SK-N-SH treated with all-trans-retinoic acid at 6 μM for 48 hours (cell line): Measurements from ENCODE around the gene ZSCAN10.

ENCODE experiments used
- CSRNP3 ChIP-seq: fragments of 250-450 bp; sonication (Bioruptor Pico); IDR thresholded peaks from 2 replicates; pipeline ENCODE4 v1.5.1; 2021; ENCODE audit warnings: mild to moderate bottlenecking, moderate library complexity
- GLIS3 ChIP-seq: fragments of 250-450 bp; sonication (Bioruptor Pico); IDR thresholded peaks from 2 replicates; pipeline ENCODE4 v1.5.0; 2020; ENCODE audit warnings: mild to moderate bottlenecking, moderate library complexity
- POU6F1 ChIP-seq: fragments of 250-450 bp; sonication (Bioruptor Pico); IDR thresholded peaks from 2 replicates; pipeline ENCODE4 v1.8.0; 2021; ENCODE audit warnings: low read depth, mild to moderate bottlenecking, moderate library complexity, borderline replicate concordance
- SNAI2 ChIP-seq: fragments of 250-450 bp; sonication (Bioruptor Pico); IDR thresholded peaks from 2 replicates; pipeline ENCODE4 v1.5.0; 2020; ENCODE audit warnings: mild to moderate bottlenecking, moderate library complexity

- TF ChIP-seq CSRNP3 (CRISPR knock-in tag) (no peak), GLIS3 (CRISPR knock-in tag) (no peak), SNAI2 (CRISPR knock-in tag) (no peak), POU6F1 (CRISPR knock-in tag) (no peak)
Observed at GRCh38 chr16:3056336-3057180, 42.5 kb downstream of the ZSCAN10 start.
